Right cardiac atrium (tissue), 5 donors: ENCODE data around the gene P2RY6. TPM values are rescaled to one million over a fixed set of nuclear protein-coding genes. Genes with fewer than 3 reads are reported as not detected.

Source experiments
- ATAC-seq, 2 donors: fragments of 200-7000 bp; cut with Tn5 transposase; one replicate each; pipeline versions ENCODE4 v1.8.0 to v1.9.1; 2020; ENCODE audit warnings: moderate library complexity in 2 of 2, mild to moderate bottlenecking in 1 of 2
- DNase-seq, 3 donors: peaks; one replicate each; pipeline ENCODE4 v3.0.0-alpha.2; 2020
- H3K27ac ChIP-seq: one replicate; pipeline ENCODE4 v1.5.1; 2013; ENCODE audit warnings: mild to moderate bottlenecking, low read length, control low read depth, moderate library complexity
- H3K27me3 ChIP-seq: one replicate; pipeline ENCODE4 v1.6.1; 2013; ENCODE audit not compliant: control insufficient read depth, insufficient read depth
- H3K4me1 ChIP-seq: one replicate; pipeline ENCODE4 v1.6.1; 2013; ENCODE audit warnings: low read length; ENCODE audit not compliant: control insufficient read depth, insufficient read depth
- H3K4me3 ChIP-seq: one replicate; pipeline ENCODE4 v1.5.1; 2013; ENCODE audit warnings: low read length, control low read depth
- H3K9me3 ChIP-seq: one replicate; pipeline ENCODE4 v1.6.1; 2013; ENCODE audit warnings: low read length; ENCODE audit not compliant: control insufficient read depth
- WGBS: extraction: QIAGEN DNeasy Blood & Tissue Kit; methylation state at CpG from one replicate; pipeline ENCODE4 v1.1.7; 2013; 5-methylcytosine and 5-hydroxymethylcytosine counted together
- intact Hi-C, 4 donors: fragments of 100-400 bp; cut with DNase I; formaldehyde crosslinking; loops; one replicate each; pipeline versions ENCODE4 v1.11.0 to v1.14.0; 2022 to 2023
- polyA plus RNA-seq: library from polyadenylated mRNA; stranded (reverse); fragments of 200-250 nt; gene quantifications from one replicate; pipeline ENCODE4 v1.2.3, GENCODE V29; 2013
- total RNA-seq, 4 donors: library from RNA; stranded (reverse); fragmentation: NEBNext Ultra II Directional; extraction: Animal tissue kit (Norgen Biotek cat#: 25700); gene quantifications; one replicate each; pipeline ENCODE4 v1.2.1, GENCODE V29; 2021
- donor health status: healthy with polysubstance abuse.
- donor health status: DM: no; HTN: yes; CAD: no.
- donor health status: DM: no; HTN: no; CAD: no.
- donor health status: DM: no; HTN: yes; CAD: no; lungs with severe emphysema.
- donor health status: DM: yes; HTN: yes; CAD: no.

Gene P2RY6
- total and polyA plus RNA-seq, 5 donors = 0.70 to 2.7 (median 1.9) TPM

GRCh38 chr11:73342633-73343032, 70.5 kb downstream of the P2RY6 start:
- Histone ChIP-seq H3K9me3 (no peaks in the 10 kb centered on the region), H3K27ac (no peak overlapping the region), H3K4me3 (peak overlapping the region; percentile 25), H3K27me3 (no peaks in the 10 kb centered on the region), H3K4me1 (no peaks in the 10 kb centered on the region)
- peak in 1 of 3 donors; percentile 56 for DNase-seq
- peak; percentile 18 to 30 for ATAC-seq
- intact Hi-C loops = no loop called here
- WGBS = 25% methylated on average over 54 of the region's 54 CpGs

GRCh38 chr11:73343076-73343873, 71.1 kb downstream of the P2RY6 start:
- ATAC-seq = no peak

GRCh38 chr11:73344191-73344607, 72.1 kb downstream of the P2RY6 start:
- 52% methylated on average over 20 of the region's 20 CpGs for whole genome bisulfite sequencing
- peak; percentile 32 to 53 for ATAC-seq
- Histone ChIP-seq H3K9me3 (no peaks in the 10 kb centered on the region), H3K27me3 (no peaks in the 10 kb centered on the region), H3K27ac (no peak overlapping the region), H3K4me3 (no peak overlapping the region), H3K4me1 (no peaks in the 10 kb centered on the region)
- peak; percentile 57 to 87 (median 79) for DNase-seq
- intact Hi-C loops = no loop called here

More at GRCh38 chr11:73343076-73343873, 71.1 kb downstream of the P2RY6 start:
- H3K4me3 ChIP-seq = peak overlapping the region; percentile 15
- no peaks in the 10 kb centered on the region for H3K9me3 ChIP-seq
- H3K27me3 ChIP-seq = no peaks in the 10 kb centered on the region
- WGBS = 41% methylated on average over 40 of the region's 40 CpGs
- intact Hi-C loops = no loop called here
- DNase-seq = peak in 1 of 3 donors; percentile 73
- no peaks in the 10 kb centered on the region for H3K4me1 ChIP-seq
- H3K27ac ChIP-seq = no peak overlapping the region

- WGBS = 89% methylated on average over 5 of the region's 5 CpGs
- no peak overlapping the region for H3K27ac ChIP-seq
- H3K27me3 ChIP-seq = no peaks in the 10 kb centered on the region
- no peaks in the 10 kb centered on the region for H3K9me3 ChIP-seq
- no peaks in the 10 kb centered on the region for H3K4me1 ChIP-seq
- ATAC-seq (no peak), DNase-seq (no peak)
- no peak overlapping the region for H3K4me3 ChIP-seq
- intact Hi-C loops = no loop called here
Measured at GRCh38 chr11:73345481-73346160, 73.5 kb downstream of the P2RY6 start.

GRCh38 chr11:73346186-73346935, 74.2 kb downstream of the P2RY6 start:
- H3K27ac ChIP-seq = no peak overlapping the region
- intact Hi-C loops = no loop called here
- no peaks in the 10 kb centered on the region for H3K27me3 ChIP-seq
- H3K9me3 ChIP-seq = no peaks in the 10 kb centered on the region
- H3K4me1 ChIP-seq = no peaks in the 10 kb centered on the region
- no peak overlapping the region for H3K4me3 ChIP-seq
- no peak for ATAC-seq
- no peak for DNase-seq
- WGBS = 79% methylated on average over 10 of the region's 10 CpGs

GRCh38 chr11:73347067-73347466, 74.9 kb downstream of the P2RY6 start:
- intact Hi-C loops = no loop called here
- H3K27ac ChIP-seq = no peak overlapping the region
- no peak overlapping the region for H3K4me3 ChIP-seq
- H3K9me3 ChIP-seq = no peaks in the 10 kb centered on the region
- no peak for ATAC-seq
- H3K4me1 ChIP-seq = no peaks in the 10 kb centered on the region
- H3K27me3 ChIP-seq = no peaks in the 10 kb centered on the region
- DNase-seq = no peak
- 84% methylated on average over 12 of the region's 12 CpGs for WGBS

Other genes starting within 250 kb of the P2RY6 start
- 10 to 100 TPM; 35.4 to 54.1 (median 39.3) TPM for gene FCHSD2, start 130.0 kb upstream of the P2RY6 start, total RNA-seq
- 12.6 TPM for gene FCHSD2, start 130.0 kb upstream of the P2RY6 start, polyA plus RNA-seq
- 10 to 100 TPM in 1 of 4 donors, 1 to 10 TPM in 3; 5.5 to 15.1 (median 9.2) TPM for gene P2RY2, start 54.1 kb upstream of the P2RY6 start, total RNA-seq
- 5.4 TPM for gene P2RY2, start 54.1 kb upstream of the P2RY6 start, polyA plus RNA-seq
- 10 to 100 TPM; 47.6 to 53.8 (median 49.3) TPM for gene ARHGEF17, start 35.9 kb downstream of the P2RY6 start, total RNA-seq
- 34.0 TPM for gene ARHGEF17, start 35.9 kb downstream of the P2RY6 start, polyA plus RNA-seq
- 10 to 100 TPM in 1 of 4 donors, 1 to 10 TPM in 3; 3.9 to 11.2 (median 7.0) TPM for gene RELT, start 104.1 kb downstream of the P2RY6 start, total RNA-seq
- 4.1 TPM for gene RELT, start 104.1 kb downstream of the P2RY6 start, polyA plus RNA-seq